HepG2 (cell line): Measurements from ENCODE around the gene EPS8L3. TPM values are rescaled to one million over a fixed set of nuclear protein-coding genes. Genes with fewer than 3 reads are reported as not detected.

Experiments
- ATAC-seq: fragments of 200-7000 bp; cut with Tn5 transposase; 3 replicates; pipeline ENCODE4 v1.9.1; 2020; ENCODE audit warnings: mild to moderate bottlenecking, moderate library complexity
- BruUV-seq: library from RNA; stranded (reverse); fragments of 400-500 nt; replicated peaks from 2 replicates; lab custom pipeline; 2021; lab: Mats Ljungman, UMichigan
- CTCF ChIA-PET: fragments of 300-600 bp; formaldehyde crosslinking; extraction: SDS; loops from one replicate; lab custom pipeline; 2021; ENCODE audit warnings: low total read pairs, inconsistent platforms, low intra/inter-chr PET ratio; lab: Yijun Ruan, JAX
- POLR2A ChIA-PET: fragments of 350-600 bp; sonication (Branson Sonifier 250); formaldehyde crosslinking; loops from one replicate; lab custom pipeline; 2020; ENCODE audit warnings: antibody characterized with exemption, inconsistent platforms; lab: Yijun Ruan, JAX
- DNase-seq: peaks from one replicate; pipeline ENCODE4 v3.0.0-alpha.2; 2015; ENCODE audit warnings: low spot score
- FAIRE-seq: peaks from 3 replicates; lab custom pipeline; 2011; peaks lifted over from hg19 to GRCh38; lab: Jason Lieb, UNC
- H2AFZ ChIP-seq: one replicate; pipeline ENCODE4 v1.6.1; 2011; ENCODE audit warnings: low read length, inconsistent platforms
- H3K27ac ChIP-seq: fragments of 300-600 bp; 3 replicates; pipeline ENCODE4 v1.8.0; 2011; ENCODE audit warnings: mixed run types, mild to moderate bottlenecking, mixed read lengths, low read length, inconsistent platforms; ENCODE audit not compliant: insufficient read depth; ENCODE audit errors: extremely low read length
- H3K27me3 ChIP-seq, 2 experiments: fragments of 200-600 bp in 1 of 2; 2 replicates in 1 of 2; 3 replicates in 1 of 2; pipeline versions ENCODE4 v1.6.0 to v1.8.0; 2011; ENCODE audit warnings: low read length in 2 of 2, mild to moderate bottlenecking in 2 of 2, moderate library complexity in 2 of 2, inconsistent platforms in 1 of 2; ENCODE audit not compliant: insufficient read depth in 2 of 2, control insufficient read depth in 1 of 2
- H3K36me3 ChIP-seq, 2 experiments: fragments of 200-600 bp in 1 of 2; replicated peaks in 1 of 2; 2 replicates in 1 of 2; 3 replicates in 1 of 2; pipeline versions ENCODE4 v1.5.1 to v1.8.0; 2011; ENCODE audit warnings: low read length in 2 of 2, inconsistent platforms in 1 of 2; ENCODE audit not compliant: insufficient read depth in 2 of 2, control insufficient read depth in 1 of 2
- H3K4me1 ChIP-seq: 2 replicates; pipeline ENCODE4 v1.5.1; 2012; ENCODE audit warnings: low read length, inconsistent platforms; ENCODE audit not compliant: insufficient read depth
- H3K4me2 ChIP-seq: 2 replicates; pipeline ENCODE4 v1.6.0; 2011; ENCODE audit warnings: low read depth, low read length, inconsistent platforms
- H3K4me3 ChIP-seq, 3 experiments: fragments of 200-600 bp in 1 of 3; sonication (generic), shearing (Covaris generic) in 1 of 3; replicated peaks in 1 of 3; 2 replicates each; pipeline ENCODE4 v1.5.1; 2011 to 2016; ENCODE audit warnings: low read length in 3 of 3, inconsistent platforms in 2 of 3, low read depth in 2 of 3, mild to moderate bottlenecking in 2 of 3, control low read depth in 1 of 3, mixed read lengths in 1 of 3; ENCODE audit not compliant: insufficient read depth in 1 of 3
- H3K79me2 ChIP-seq: one replicate; pipeline ENCODE4 v1.6.1; 2011; ENCODE audit warnings: low read length, inconsistent platforms; ENCODE audit not compliant: insufficient read depth
- H3K9ac ChIP-seq: 2 replicates; pipeline ENCODE4 v1.6.0; 2011; ENCODE audit warnings: mild to moderate bottlenecking, low read depth, low read length, inconsistent platforms; ENCODE audit not compliant: insufficient read depth
- H3K9me3 ChIP-seq: 2 replicates; pipeline ENCODE4 v1.5.1; 2012; ENCODE audit warnings: mild to moderate bottlenecking, low read length
- H4K20me1 ChIP-seq: 2 replicates; pipeline ENCODE4 v1.6.0; 2011; ENCODE audit warnings: inconsistent platforms, mild to moderate bottlenecking, low read length, moderate library complexity; ENCODE audit not compliant: insufficient read depth
- ATF2 ChIP-seq: sonication (generic); formaldehyde crosslinking; IDR thresholded peaks from 2 replicates; pipeline ENCODE4 v1.4.0; 2020; ENCODE audit warnings: missing genetic modification reagents
- DNMT1 ChIP-seq: sonication (generic); formaldehyde crosslinking; IDR thresholded peaks from 2 replicates; pipeline ENCODE4 v1.5.1; 2020; ENCODE audit warnings: mild to moderate bottlenecking, missing genetic modification reagents
- GRHL1 ChIP-seq: sonication (generic); formaldehyde crosslinking; conservative IDR thresholded peaks from 2 replicates; pipeline ENCODE4 v1.8.0; 2022; ENCODE audit warnings: missing genetic modification reagents
- KAT7 ChIP-seq: IDR thresholded peaks from 2 replicates; pipeline ENCODE4 v1.6.1; 2018; ENCODE audit warnings: borderline replicate concordance, missing compliant biosample characterization
- MEIS1 ChIP-seq: sonication (generic); formaldehyde crosslinking; IDR thresholded peaks from 2 replicates; pipeline ENCODE4 v1.9.0; 2021; ENCODE audit warnings: mild to moderate bottlenecking, missing genetic modification reagents, moderate library complexity, borderline replicate concordance
- NFIB ChIP-seq: sonication (generic); formaldehyde crosslinking; IDR thresholded peaks from 2 replicates; pipeline ENCODE4 v1.9.0; 2021; ENCODE audit warnings: missing genetic modification reagents, mild to moderate bottlenecking, borderline replicate concordance
- SP140L ChIP-seq: sonication (generic); formaldehyde crosslinking; IDR thresholded peaks from 2 replicates; pipeline ENCODE4 v1.4.0; 2020; ENCODE audit warnings: missing genetic modification reagents, borderline replicate concordance
- TBP ChIP-seq: sonication (generic); formaldehyde crosslinking; IDR thresholded peaks from 2 replicates; pipeline ENCODE4 v1.5.0; 2020; ENCODE audit warnings: missing genetic modification reagents
- ZFP36L1 ChIP-seq: sonication (generic); formaldehyde crosslinking; IDR thresholded peaks from 2 replicates; pipeline ENCODE4 v1.8.0; 2022; ENCODE audit warnings: mild to moderate bottlenecking, missing genetic modification reagents, moderate library complexity
- ZNF556 ChIP-seq: sonication (generic); formaldehyde crosslinking; IDR thresholded peaks from 2 replicates; pipeline ENCODE4 v1.4.0; 2020; ENCODE audit warnings: mild to moderate bottlenecking, missing genetic modification reagents, borderline replicate concordance
- ZNF607 ChIP-seq: sonication (generic); formaldehyde crosslinking; IDR thresholded peaks from 2 replicates; pipeline ENCODE4 v1.5.1; 2020; ENCODE audit warnings: missing genetic modification reagents, mild to moderate bottlenecking, borderline replicate concordance
- ZNF670 ChIP-seq: sonication (generic); formaldehyde crosslinking; IDR thresholded peaks from 2 replicates; pipeline ENCODE4 v1.8.0; 2022; ENCODE audit warnings: mild to moderate bottlenecking, missing genetic modification reagents, borderline replicate concordance
- WGBS: methylation state at CpG from one replicate; pipeline ENCODE4 v1.1.6; 2017; ENCODE audit warnings: low lambda C conversion rate; 5-methylcytosine and 5-hydroxymethylcytosine counted together
- in situ Hi-C: cut with HindIII; loops from 2 replicates; pipeline ENCODE4 v1.10.0; 2017; ENCODE audit warnings: low pct_unique_long_range_greater_than_20kb; ENCODE audit not compliant: extremely low pct_ligation_motif_present
- intact Hi-C: fragments of 100-400 bp; cut with micrococcal nuclease; formaldehyde crosslinking; loops from one replicate; pipeline ENCODE4 v1.10.0; 2022; ENCODE audit not compliant: unreplicated experiment
- polyA plus RNA-seq, 8 experiments: library from polyadenylated mRNA; depleted of rRNA in 3 of 8; stranded (reverse) in 7 of 8; unstranded in 1 of 8; fragments of >200 nt; fragmentation: Illumina TruSeq in 4 of 8; extraction: Trizol in 4 of 8; gene quantifications; 2 replicates each; pipeline versions ENCODE4 v1.2.1 to v1.2.3, GENCODE V29; 2011 to 2016; ENCODE audit warnings: low read depth in 4 of 8, missing spikeins in 1 of 8, mixed read lengths in 1 of 8; ENCODE audit not compliant: insufficient read depth in 1 of 8
- total RNA-seq, 5 experiments: library from RNA; depleted of rRNA; stranded (reverse); fragments of >200 nt; fragmentation: Illumina TruSeq; extraction: Trizol; gene quantifications; 2 replicates each; pipeline ENCODE4 v1.2.3, GENCODE V29; 2016; ENCODE audit warnings: low read depth in 1 of 5
- TF ChIP-seq, protein P1 (sequence below): sonication (generic); formaldehyde crosslinking; IDR thresholded peaks from 2 replicates; pipeline ENCODE4 v1.4.0; 2020; ENCODE audit warnings: missing genetic modification reagents, mild to moderate bottlenecking, borderline replicate concordance

The EPS8L3 gene
- total and polyA plus RNA-seq, 2 of the 13 experiments (the other 11 are each of a cell fraction or from before 2014, with no cell fraction given) = 18.2 to 106 TPM

DNA sequence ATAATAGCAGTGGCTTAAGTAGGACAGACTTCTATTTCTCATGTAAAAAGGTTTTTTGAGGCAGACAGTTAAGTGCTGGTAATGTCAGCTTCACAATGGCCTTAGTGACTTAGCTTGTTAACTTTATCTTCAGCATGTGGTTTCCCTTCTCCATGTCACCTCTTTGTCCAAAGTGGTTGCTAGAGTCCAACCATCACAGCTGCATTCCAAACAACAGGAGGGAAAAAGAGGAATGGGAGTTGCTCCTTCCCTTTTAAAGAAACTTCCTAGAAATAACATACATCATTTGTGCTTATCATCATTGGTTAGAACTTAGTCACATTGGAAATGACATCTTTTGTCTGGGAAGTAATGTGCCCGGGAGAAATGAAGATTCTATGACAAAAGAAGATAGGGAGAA, 41.8 kb downstream of the EPS8L3 start:
- in situ Hi-C loops = no loop called here
- DNase-seq (no peak), ATAC-seq (no peak), FAIRE-seq (no peak)
- no peak overlapping the region for H3K27ac ChIP-seq
- intact Hi-C loops = no loop called here
- no TSS peak for BruUV-seq
- H3K36me3 ChIP-seq = no peaks in the 10 kb centered on the region
- TF ChIP-seq, protein P1, sequence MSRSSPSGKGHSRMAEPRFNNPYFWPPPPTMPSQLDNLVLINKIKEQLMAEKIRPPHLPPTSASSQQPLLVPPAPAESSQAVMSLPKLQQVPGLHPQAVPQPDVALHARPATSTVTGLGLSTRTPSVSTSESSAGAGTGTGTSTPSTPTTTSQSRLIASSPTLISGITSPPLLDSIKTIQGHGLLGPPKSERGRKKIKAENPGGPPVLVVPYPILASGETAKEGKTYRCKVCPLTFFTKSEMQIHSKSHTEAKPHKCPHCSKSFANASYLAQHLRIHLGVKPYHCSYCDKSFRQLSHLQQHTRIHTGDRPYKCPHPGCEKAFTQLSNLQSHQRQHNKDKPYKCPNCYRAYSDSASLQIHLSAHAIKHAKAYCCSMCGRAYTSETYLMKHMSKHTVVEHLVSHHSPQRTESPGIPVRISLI (CRISPR knock-in tag) = no peak
- TF ChIP-seq NFIB (no peak), MEIS1 (CRISPR knock-in tag) (no peak), ZNF670 (no peak), ZNF556 (no peak)
- H2AFZ ChIP-seq = no peak overlapping the region
- POLR2A ChIA-PET = no interaction called here
- CTCF ChIA-PET = no interaction called here
- H3K79me2 ChIP-seq = no peaks in the 10 kb centered on the region
- no peak overlapping the region for H3K4me3 ChIP-seq
- H3K9me3 ChIP-seq = no peaks in the 10 kb centered on the region
- no peaks in the 10 kb centered on the region for H4K20me1 ChIP-seq
- H3K27me3 ChIP-seq = peaks cover 0 to 9% of the 10 kb centered on the region in 2 experiments; a peak in 1 of 5 replicates
- H3K4me2 ChIP-seq = no peak overlapping the region
- H3K9ac ChIP-seq = no peak overlapping the region
- H3K4me1 ChIP-seq = peaks cover 20% of the 10 kb centered on the region
- WGBS = 77% methylated on average over 1 of the region's 1 CpG

- Histone ChIP-seq H3K9me3 (no peaks in the 10 kb centered on the region), H3K9ac (no peak overlapping the region), H3K79me2 (no peaks in the 10 kb centered on the region), H3K27me3 (peaks cover 0 to 16% of the 10 kb centered on the region in 2 experiments; a peak in 2 of 5 replicates), H3K36me3 (no peaks in the 10 kb centered on the region), H3K4me3 (no peak overlapping the region), H3K4me2 (no peak overlapping the region), H4K20me1 (no peaks in the 10 kb centered on the region), H3K27ac (no peak overlapping the region), H3K4me1 (peaks cover 11% of the 10 kb centered on the region), H2AFZ (no peak overlapping the region)
- intact Hi-C loops = no loop called here
- ChIA-PET CTCF (no interaction called here), POLR2A (no interaction called here)
- 22% methylated on average over 5 of the region's 5 CpGs for WGBS
- no peak for FAIRE-seq
- no peak for DNase-seq
- no peak for ATAC-seq
- in situ Hi-C loops = no loop called here
- no TSS peak for BruUV-seq
- TF ChIP-seq KAT7 (CRISPR knock-in tag) = no peak
- TF ChIP-seq TBP (CRISPR knock-in tag) = no peak
- no peak for TF ChIP-seq SP140L (CRISPR knock-in tag)
- no peak for TF ChIP-seq GRHL1 (CRISPR knock-in tag)
- TF ChIP-seq ZFP36L1 (CRISPR knock-in tag) = no peak
- no peak for TF ChIP-seq DNMT1 (CRISPR knock-in tag)
- TF ChIP-seq ZNF607 (CRISPR knock-in tag) = no peak
- no peak for TF ChIP-seq ATF2 (CRISPR knock-in tag)
These were observed 42.7 kb downstream of the EPS8L3 start for GRCh38 chr1:109721042-109721441.
